Measurements from ENCODE around the gene FAAH.

GRCh38 chr1:46344481-46344880 is 49.6 kb upstream of the FAAH start:
- TF ChIP-seq CTCF (conservative IDR thresholded peaks at IDR 0.05; ENCODE audit: low read depth, low read length) (no peak), SMC3 (IDR thresholded peaks at IDR 0.05; ENCODE audit: low read depth, low read length) (no peak), CEBPB (IDR thresholded peaks at IDR 0.05; ENCODE audit: low read depth, low read length) (no peak), MAFK (IDR thresholded peaks at IDR 0.05; ENCODE audit: low read depth, low read length) (no peak), BHLHE40 (IDR thresholded peaks at IDR 0.05; ENCODE audit: low read depth, low read length) (no peak), CHD1 (IDR thresholded peaks at IDR 0.05; ENCODE audit: low read depth, low read length) (no peak), POLR2A (IDR thresholded peaks at IDR 0.05; ENCODE audit: low read depth, low read length) (no peak), FOS (IDR thresholded peaks at IDR 0.05; ENCODE audit: low read depth, low read length) (no peak), USF2 (IDR thresholded peaks at IDR 0.05; ENCODE audit: low read depth, low read length) (no peak)
